Activated CD4-positive, alpha-beta T cell treated with anti-CD3 and anti-CD28 coated beads for 24 hours (primary cell): ENCODE results near the gene CFAP20DC.
"Not testable (repeated sequence)": the region's sequence is repeated elsewhere in the genome, so short reads cannot be mapped to it uniquely, and the experiment has no call there.

Source experiments
- DNase-seq, 2 donors: peaks; one replicate each; pipeline ENCODE4 v3.0.0-alpha.2; 2020; ENCODE audit warnings: low read depth in 2 of 2

CFAP20DC gene

DNA sequence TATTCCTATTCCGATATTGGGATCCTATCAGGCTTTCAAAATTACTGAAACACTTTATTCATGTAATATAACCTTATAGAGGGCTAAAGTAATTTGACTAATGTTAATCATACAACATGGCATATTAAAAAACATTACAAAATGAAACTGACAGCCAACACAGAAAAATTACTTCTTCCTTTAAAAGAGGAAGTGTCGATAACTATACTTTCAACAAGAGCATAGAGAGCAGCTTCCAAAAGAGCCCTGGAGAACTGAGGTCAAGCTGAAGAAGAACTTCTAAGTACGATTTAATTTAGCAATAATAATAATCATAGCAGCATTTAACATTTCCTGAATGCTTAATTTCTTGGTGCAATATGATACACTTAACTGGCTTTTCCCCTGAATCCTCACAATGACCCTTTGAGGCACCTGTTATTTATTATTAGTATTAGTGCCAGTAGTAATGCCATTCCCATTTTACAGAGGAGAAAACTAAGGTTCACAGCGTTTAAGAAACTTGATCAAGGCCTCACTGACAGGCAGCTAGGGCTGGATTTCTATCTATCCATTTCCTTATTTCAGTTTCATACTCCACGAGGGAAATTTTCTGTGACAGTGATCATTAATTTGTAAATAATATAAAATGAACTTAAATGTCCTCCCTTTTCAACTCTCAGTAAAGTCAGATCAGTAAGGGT is 181.6 kb downstream of the CFAP20DC start:
- no peak for DNase-seq

DNA sequence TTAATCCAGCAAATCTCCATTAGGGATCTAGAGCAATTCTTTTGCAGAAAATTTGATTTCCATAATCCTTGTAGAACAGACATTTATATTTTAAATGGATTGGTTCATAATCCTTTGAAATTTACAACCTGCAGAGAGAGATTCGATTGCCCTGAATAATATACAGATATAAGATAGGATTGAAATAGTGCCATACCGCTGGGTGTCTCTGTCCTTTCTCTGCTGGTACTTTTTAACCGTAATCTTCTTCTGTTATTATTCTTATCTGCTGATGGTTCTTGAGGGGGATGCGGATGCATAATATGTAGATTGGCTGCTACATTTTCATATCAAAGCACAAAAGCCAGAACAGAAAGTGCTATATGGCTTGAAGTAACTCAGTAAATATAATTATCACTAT is 182.2 kb downstream of the CFAP20DC start:
- no peak for DNase-seq

DNA sequence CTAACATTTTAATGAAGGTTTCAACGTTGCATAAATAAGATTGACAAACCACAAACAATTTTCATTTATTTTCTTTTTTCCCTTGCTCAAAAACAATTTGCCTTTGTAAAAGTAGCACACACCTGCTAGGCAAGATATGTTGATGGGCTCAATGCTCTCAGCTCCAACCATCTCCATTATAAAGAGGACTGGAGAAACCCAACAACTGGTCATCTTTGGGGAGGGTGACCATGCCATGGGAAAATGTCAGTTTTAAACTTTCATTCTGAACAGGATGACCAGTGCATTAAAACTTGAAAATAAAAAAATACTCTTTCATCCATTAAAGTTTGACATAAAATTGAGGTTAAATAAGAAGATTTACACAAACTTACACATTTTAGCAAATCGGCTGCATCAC is 183.7 kb downstream of the CFAP20DC start:
- no peak for DNase-seq

DNA sequence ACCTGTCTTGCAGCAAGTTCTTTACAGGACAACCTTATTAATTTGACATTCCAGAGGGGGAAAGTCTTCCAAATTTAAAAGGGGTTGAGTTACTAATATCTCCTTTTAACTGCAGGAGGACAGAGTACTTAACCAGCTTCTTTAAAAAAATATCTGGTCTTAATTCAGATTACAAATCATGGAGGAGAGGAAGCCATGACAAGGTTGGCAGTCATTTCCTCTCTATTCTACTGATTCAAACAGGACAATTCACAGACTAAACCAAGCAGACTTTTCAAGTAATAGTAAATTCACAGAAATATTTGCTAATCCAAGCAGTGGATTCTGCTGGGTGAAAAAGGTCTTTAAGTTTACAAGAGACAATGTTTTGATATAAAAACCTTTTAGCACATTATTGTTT is 185.3 kb downstream of the CFAP20DC start:
- no peak for DNase-seq

DNA sequence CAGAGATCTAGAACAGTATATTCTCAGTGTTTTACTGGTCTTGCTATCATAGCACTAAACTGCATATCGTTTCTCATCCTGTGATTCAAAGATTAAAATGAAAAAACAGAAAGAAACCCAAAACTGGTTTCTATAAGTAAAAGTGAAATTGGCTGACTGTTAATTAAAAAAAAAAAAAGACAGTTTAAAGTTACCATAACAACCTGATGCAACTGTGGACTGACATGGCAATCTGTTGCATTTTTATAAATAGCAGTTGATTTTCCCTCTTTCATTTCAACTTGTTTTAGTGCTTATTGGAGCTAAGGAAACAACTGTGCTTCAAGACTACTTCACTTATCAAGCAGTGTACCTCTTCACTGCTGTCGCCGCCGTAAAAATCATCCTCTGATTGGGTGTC is 186.6 kb downstream of the CFAP20DC start:
- DNase-seq, result no peak

DNA sequence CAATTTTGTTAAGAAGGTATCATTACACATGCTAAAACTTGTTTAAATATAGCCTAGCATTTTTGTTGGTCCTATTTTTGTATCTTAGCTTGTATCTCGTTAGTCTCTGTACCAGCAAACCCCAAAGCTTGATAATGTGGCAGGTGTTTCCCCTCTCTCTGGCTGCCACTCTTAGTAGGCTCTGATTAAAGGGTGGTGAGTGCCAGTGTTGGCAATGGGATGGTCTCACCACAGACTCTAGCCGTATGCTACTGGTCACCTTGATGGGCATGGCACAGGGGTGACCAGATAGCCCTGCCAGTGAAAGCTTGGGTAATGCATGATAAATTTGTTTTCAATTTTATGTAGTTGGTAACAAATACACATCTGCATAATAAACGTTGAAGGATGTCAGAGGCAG is 188.3 kb downstream of the CFAP20DC start:
- no peak for DNase-seq

DNA sequence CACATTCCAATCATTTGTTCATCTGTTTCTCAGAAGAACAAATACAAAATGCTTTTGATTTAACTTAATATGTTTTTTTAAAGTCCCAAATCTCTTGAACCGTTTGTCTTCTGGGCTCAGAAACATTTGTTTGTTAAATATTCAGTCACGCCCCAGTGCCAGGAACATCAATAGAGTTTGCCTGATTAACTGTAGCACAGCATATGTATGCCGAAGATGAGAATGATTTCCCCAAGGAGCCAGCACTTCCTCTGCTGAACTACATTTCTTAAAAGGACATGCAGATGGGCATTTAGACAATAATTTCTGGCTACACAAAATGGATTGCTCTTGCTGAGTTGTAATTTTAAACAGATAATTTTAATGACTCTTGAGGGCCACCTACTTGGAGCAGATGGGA is 191.7 kb downstream of the CFAP20DC start:
- DNase-seq, result no peak

DNA sequence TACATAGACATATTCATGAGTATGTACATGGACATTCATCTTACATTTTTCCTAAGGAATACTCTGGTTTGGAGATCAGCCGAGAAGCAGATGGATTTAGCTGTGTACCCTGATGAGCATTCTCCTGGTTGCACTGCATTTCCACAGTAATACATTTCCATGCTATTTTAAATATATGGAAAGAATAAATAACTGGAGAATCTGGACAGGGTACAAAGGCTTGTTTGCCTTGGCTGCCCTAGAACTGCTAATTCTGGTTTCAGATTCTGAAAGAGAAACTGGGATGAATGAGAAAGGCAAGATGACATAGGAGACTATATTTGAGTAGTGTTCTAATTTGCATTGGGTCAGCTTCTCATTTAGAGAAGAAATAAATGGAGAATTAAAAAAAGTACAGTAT is 192.4 kb downstream of the CFAP20DC start:
- no peak for DNase-seq

DNA sequence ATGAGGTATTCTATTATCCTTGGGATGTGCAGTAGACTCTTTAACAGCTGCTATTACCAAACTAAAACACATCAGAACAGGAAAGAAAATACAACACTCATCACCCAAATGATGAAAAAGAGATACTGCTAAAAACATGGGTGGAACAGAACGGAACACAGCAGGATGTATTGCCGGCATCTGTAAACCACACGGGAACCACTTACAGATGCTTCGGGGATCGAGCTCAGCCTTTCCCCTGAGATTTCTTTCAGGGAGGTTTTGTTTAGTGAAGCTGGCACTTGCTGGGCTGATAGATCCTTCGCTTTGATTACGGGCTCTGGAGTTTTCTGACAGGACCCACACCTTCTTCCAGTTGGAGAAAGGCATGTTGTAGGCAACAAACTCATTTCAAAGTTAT is 201.0 kb downstream of the CFAP20DC start:
- DNase-seq, result no peak

DNA sequence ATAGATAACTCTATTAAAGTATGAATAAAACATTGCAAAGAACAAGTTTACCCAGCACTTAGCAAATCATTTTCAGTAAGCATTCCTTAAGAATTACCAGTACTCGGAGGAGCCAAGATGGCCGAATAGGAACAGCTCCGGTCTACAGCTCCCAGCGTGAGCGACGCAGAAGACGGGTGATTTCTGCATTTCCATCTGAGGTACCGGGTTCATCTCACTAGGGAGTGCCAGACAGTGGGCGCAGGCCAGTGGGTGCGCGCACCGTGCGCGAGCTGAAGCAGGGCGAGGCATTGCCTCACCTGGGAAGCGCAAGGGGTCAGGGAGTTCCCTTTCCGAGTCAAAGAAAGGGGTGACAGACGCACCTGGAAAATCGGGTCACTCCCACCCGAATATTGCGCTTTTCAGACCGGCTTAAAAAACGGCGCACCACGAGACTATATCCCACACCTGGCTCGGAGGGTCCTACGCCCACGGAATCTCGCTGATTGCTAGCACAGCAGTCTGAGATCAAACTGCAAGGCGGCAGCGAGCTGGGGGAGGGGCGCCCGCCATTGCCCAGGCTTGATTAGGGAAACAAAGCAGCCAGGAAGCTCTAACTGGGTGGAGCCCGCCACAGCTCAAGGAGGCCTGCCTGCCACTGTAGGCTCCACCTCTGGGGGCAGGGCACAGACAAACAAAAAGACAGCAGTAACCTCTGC is 207.6 kb downstream of the CFAP20DC start:
- DNase-seq, result not testable (repeated sequence)

DNA sequence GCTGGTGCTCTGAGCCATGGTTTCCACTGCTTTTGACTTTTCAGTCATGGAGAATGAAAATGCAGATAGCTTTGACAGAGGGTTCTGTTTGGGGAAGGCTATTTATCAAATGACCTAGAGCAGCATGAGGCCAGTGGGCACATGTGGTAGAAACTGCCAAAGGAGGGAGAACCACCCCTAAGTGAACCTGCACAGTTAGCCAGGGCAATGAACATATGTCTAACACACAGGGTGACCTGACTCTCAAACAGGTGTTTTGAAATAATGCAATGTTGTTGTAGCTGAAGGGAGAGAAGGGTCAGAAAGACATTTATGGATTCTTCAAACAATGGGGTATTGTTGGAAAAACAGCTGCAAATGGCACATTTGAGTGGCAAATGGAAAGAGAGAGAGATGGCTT is 208.9 kb downstream of the CFAP20DC start:
- DNase-seq, result no peak

DNA sequence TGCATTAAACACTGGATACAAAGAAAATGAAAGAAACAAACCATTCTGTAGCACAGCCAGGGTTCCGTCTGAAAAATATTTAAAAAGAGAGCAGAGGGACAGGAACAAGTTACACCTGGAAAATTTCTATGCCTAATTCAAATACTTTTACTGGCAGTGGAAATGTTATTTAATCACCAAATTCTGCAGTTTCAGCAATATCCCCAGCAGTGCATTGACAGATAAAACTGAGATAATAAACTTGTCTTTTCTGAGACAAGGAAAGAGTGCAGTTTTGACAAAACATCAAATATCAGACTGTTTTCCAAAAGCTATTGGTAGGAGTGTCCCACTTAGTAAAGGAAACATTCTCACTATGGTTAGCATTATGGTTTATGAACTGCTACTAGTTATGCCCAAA is 209.9 kb downstream of the CFAP20DC start:
- DNase-seq, result no peak

DNA sequence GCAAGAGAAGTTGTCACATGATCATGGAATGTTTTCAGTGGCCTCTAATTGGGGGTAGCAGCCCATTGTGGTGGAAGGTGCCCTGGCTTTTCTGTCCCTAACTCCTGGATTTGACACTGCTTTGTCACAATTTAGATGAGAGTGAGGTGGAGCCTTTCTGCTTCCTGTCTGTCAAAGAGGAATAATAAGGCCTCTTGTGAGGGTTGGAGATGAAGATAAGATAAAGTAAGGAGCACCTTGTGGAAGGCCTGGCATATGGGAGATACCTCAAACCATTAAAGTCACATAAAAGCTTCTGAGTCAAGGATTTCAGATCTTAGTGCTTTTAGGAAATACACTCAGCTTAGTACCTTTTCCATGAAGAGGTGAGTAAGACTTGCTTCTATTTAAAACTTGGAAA is 210.6 kb downstream of the CFAP20DC start:
- DNase-seq, result no peak

DNA sequence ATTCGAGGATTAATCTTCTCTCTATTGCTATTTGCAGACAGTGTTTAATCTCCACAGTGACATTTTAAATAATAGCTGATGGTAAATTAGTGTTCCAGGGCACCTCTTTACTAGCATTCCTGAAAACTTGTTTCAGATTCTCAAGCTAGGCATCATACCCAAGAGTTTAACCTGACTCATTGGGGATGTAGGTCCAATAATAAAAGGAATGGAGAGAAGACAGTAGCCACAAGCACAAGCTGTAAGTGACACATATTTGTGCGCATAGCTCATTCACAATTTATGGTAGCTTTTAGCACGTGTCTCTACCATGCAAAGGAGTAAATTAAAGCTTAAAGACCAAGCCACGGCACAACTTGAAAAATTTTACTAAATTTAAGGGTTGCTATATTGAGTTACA is 212.0 kb downstream of the CFAP20DC start:
- no peak for DNase-seq

DNA sequence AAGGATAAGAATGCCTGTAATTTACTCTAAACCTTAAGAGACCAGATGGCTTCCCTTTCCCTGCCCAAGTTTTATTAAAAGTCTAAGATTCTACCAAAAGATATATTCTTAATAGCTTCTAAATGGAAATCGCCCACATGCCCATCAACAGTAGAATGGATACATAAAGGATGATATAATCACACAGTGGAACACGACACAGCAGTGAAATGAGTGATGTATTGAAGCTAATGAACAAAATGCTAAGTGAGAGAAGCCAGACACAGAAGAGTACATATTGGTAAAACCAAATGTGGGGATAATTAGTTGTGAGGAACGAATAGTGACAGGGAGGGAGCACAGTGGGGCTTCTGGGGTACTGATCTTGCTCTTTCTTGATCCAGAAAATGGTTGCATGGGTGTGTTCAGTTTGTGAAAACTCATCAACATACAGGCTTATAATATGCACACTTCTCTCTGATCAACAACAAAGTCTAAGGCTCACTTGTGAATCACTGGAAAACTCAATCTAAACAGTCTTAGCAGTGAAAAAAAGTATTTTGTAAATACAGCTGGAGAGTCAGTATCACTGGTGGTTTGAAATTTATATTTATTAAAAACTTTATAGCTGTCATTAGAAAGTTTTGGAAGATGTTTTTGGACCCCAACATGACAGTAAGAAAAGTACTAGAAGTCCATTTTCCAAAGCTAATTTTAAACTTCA is 212.5 kb downstream of the CFAP20DC start:
- no peak for DNase-seq

DNA sequence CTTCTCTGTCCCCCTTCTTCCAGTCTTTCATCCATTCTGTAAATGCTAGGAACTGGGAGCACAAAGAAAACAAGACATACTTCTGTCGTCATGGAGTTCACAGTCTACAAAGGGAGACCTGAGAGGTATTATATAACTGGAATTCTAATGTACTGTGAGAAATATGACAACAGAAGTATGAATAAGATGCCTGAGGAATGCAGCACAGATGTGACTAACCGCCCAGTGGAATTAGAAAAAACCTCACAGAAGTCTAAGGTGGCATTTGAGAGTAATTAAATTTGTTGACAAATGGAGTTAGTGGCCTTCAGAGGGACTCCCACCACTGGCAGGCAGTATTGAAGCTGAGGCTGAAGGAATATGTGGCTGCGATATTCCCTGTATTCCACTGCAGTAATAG is 214.7 kb downstream of the CFAP20DC start:
- DNase-seq, result no peak

DNA sequence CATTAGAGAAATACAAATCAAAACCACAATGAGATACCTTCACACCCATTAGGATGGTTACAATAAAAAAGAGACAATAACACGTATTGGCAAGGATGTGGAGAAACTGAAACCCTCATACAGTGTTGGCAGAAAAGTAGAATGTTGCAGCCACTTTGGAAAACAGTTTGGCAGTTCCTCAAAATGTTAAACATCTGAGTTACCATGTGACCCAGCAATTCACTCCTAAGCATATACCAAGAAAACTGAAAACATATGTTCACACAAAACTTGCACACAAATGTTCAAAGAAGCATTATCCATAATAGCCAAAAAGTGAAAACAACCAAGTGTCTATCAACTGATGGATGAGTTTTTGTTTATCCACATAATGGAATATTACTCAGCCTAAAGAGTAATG is 216.3 kb downstream of the CFAP20DC start:
- DNase-seq, result no peak

DNA sequence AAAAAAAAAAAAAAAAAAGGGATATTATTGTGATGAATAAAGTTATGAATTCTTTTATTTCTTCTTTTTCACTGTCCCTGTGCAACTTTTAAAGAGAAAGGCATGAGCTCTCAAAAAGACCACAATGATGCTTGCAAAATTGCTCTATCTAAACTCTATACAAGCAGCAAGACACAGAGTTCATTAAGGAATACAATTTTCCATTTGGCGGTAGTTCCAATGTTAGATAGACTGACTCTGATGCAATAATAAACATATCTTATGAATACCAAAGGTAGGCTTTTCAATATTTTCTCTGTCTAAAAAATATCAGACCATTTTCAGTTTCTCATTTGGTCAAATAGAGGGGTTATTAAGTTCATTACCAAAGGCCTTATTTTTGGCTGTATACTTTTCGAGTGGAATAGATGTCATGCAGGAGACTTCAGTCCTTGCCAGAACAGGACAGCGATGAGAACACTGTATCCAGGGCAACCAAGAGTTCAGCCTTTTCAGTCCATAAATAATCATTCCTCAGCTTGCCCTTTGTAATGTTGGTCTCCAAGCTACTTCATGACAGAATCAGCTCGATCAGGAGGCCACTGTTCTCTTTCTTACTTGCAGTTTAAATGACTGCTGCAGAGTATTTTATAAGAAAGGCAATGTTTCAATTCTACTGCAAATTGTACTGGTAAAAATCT is 220.4 kb downstream of the CFAP20DC start:
- DNase-seq, result no peak

DNA sequence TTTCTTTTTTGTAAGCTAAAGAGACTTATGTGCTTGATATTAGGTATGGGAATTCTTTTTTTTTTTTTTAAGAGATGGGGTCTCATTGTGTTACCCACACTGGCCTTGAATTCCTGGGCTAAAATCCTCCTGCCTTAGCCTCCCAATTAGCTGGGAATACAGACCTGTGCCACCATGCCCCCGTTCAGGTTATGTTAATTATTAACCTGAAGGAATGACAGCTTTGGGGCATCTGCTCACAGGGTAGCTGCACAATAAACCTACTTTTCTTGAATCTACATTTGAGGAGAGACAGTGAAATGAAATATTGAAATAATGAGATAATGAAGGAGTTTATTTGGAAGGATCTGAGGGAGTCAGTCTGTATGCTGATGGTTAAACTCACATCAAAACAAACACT is 225.0 kb downstream of the CFAP20DC start:
- DNase-seq, result no peak

DNA sequence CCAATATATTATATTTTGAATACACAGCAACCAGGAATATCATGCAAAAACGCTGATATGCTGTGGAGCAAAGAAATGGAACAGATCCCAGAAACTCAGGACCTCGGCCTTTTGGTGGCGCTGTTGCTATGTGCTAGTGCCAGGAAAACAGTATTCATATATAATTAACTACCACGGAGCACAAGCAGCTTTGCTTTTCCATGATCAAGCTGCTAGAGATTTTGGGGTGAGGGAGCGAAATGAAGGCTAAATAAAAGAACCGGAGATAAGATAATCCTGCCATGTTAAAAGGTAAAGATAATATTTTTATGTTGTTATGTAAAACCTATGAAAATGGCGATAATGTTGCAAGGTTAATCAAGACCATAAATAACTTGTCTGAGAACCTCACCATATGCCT is 225.5 kb downstream of the CFAP20DC start:
- no peak for DNase-seq

DNA sequence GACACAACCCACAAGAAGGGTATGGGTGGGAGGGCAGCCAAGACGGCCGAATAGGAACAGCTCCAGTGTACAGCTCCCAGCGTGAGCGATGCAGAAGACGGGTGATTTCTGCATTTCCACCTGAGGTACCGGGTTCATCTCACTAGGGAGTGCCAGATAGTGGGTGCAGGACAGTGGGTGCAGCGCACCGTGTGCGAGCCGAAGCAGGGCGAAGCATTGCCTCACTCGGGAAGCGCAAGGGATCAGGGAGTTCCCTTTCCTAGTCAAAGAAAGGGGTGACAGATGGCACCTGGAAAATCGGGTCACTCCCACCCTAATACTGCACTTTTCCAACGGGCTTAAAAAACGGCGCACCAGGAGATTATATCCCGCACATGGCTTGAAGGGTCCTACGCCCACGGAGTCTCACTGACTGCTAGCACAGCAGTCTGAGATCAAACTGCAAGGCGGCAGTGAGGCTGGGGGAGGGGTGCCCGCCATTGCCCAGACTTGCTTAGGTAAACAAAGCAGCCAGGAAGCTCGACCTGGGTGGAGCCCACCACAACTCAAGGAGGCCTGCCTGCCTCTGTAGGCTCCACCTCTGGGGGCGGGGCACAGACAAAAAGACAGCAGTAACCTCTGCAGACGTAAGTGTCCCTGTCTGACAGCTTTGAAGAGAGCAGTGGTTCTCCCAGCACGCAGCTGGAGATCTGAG is 243.1 kb downstream of the CFAP20DC start:
- DNase-seq, result not testable (repeated sequence)

DNA sequence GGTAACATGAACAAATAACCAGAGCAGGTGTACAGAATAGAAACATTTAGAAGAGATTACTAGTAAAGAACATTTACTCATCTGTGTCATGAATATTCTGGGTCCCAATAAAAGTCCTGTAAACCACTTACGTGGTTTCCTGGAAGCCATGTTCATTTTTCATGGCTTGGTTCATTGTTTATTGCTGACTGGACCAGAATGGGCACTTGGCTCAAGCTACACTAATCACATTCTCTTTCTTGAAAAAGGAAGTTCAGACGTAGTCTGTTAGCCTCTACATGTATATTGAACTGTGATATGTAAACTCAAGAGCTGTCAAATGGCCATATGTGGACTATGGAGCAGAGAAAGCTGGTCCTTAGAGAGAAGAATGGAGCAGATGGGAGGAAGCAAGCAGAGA is 244.9 kb downstream of the CFAP20DC start:
- DNase-seq, result no peak
